ENCODE data around the gene TMEM258. TPM values are rescaled to one million over a fixed set of nuclear protein-coding genes. Genes with fewer than 3 reads are reported as not detected.

TMEM258 gene
- total and polyA plus RNA-seq, 9 of the 15 experiments (the other 6 are each of a cell fraction or from before 2014, with no cell fraction given): 97.2 to 856 (median 231) TPM

GRCh38 chr11:61792310-61793082 lies at the start of gene TMEM258, which contains the start of gene FEN1 (continued):
- TF ChIP-seq NKRF (IDR thresholded peaks at IDR 0.05; ENCODE audit: borderline replicate concordance): peak; percentile 88
- TF ChIP-seq IFI16 (CRISPR knock-in tag; IDR thresholded peaks at IDR 0.05): no peak
- TF ChIP-seq MCM2 (IDR thresholded peaks at IDR 0.05; ENCODE audit: low read depth): no peak
- TF ChIP-seq ZNF584 (CRISPR knock-in tag; IDR thresholded peaks at IDR 0.05; ENCODE audit: low read depth): no peak; the same call in none of the 2 replicates
- TF ChIP-seq NFRKB (IDR thresholded peaks at IDR 0.05; ENCODE audit: low read depth): peak; percentile 94
- TF ChIP-seq AFF1 (IDR thresholded peaks at IDR 0.05; ENCODE audit: low read depth in 1 of 2, partially characterized antibody in 2 of 2): peak; percentile 92 to 99
- peak; percentile 89 for TF ChIP-seq HCFC1 (IDR thresholded peaks at IDR 0.05; ENCODE audit: low read depth, low read length)
- no peak for TF ChIP-seq BRD9 (IDR thresholded peaks at IDR 0.05; ENCODE audit: low read depth, partially characterized antibody)
- no peak; the same call in 1 of the 2 replicates for TF ChIP-seq CLOCK (CRISPR knock-in tag; IDR thresholded peaks at IDR 0.05; ENCODE audit: borderline replicate concordance)
- TF ChIP-seq BMI1 (IDR thresholded peaks at IDR 0.05; ENCODE audit: low read length): no peak
- TF ChIP-seq FOXP1 (CRISPR knock-in tag; IDR thresholded peaks at IDR 0.05): peak; percentile 87
- peak; percentile 75 for TF ChIP-seq ZNF395 (CRISPR knock-in tag; IDR thresholded peaks at IDR 0.05)
- TF ChIP-seq THAP7 (CRISPR knock-in tag; IDR thresholded peaks at IDR 0.05): peak; percentile 20; the same call in 1 of the 2 replicates
- TF ChIP-seq RUNX1 (IDR thresholded peaks at IDR 0.05; ENCODE audit: low read depth): no peak
- TF ChIP-seq ZFX (CRISPR knock-in tag; IDR thresholded peaks at IDR 0.05): peak; percentile 71
- no peak; the same call in 1 of the 2 replicates for TF ChIP-seq ZKSCAN1 (IDR thresholded peaks at IDR 0.05; ENCODE audit: low read depth, low read length)
- TF ChIP-seq ZFP1 (CRISPR knock-in tag; IDR thresholded peaks at IDR 0.05): no peak

All from K562 (cell line).